ENCODE results near the gene CKAP2L. TPM values are rescaled to one million over a fixed set of nuclear protein-coding genes. Genes with fewer than 3 reads are reported as not detected.

Gene CKAP2L, protein sequence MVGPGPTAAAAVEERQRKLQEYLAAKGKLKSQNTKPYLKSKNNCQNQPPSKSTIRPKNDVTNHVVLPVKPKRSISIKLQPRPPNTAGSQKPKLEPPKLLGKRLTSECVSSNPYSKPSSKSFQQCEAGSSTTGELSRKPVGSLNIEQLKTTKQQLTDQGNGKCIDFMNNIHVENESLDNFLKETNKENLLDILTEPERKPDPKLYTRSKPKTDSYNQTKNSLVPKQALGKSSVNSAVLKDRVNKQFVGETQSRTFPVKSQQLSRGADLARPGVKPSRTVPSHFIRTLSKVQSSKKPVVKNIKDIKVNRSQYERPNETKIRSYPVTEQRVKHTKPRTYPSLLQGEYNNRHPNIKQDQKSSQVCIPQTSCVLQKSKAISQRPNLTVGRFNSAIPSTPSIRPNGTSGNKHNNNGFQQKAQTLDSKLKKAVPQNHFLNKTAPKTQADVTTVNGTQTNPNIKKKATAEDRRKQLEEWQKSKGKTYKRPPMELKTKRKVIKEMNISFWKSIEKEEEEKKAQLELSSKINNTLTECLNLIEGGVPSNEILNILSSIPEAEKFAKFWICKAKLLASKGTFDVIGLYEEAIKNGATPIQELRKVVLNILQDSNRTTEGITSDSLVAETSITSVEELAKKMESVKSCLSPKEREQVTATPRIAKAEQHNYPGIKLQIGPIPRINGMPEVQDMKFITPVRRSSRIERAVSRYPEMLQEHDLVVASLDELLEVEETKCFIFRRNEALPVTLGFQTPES
- polyA plus RNA-seq (2014; cell fraction: cytosol; rRNA removed) = 19.5 and 22.4 TPM in 2 replicates
- 10.6 and 23.0 TPM in 2 replicates for polyA plus RNA-seq (2014; cell fraction: nucleus; rRNA removed)

DNA sequence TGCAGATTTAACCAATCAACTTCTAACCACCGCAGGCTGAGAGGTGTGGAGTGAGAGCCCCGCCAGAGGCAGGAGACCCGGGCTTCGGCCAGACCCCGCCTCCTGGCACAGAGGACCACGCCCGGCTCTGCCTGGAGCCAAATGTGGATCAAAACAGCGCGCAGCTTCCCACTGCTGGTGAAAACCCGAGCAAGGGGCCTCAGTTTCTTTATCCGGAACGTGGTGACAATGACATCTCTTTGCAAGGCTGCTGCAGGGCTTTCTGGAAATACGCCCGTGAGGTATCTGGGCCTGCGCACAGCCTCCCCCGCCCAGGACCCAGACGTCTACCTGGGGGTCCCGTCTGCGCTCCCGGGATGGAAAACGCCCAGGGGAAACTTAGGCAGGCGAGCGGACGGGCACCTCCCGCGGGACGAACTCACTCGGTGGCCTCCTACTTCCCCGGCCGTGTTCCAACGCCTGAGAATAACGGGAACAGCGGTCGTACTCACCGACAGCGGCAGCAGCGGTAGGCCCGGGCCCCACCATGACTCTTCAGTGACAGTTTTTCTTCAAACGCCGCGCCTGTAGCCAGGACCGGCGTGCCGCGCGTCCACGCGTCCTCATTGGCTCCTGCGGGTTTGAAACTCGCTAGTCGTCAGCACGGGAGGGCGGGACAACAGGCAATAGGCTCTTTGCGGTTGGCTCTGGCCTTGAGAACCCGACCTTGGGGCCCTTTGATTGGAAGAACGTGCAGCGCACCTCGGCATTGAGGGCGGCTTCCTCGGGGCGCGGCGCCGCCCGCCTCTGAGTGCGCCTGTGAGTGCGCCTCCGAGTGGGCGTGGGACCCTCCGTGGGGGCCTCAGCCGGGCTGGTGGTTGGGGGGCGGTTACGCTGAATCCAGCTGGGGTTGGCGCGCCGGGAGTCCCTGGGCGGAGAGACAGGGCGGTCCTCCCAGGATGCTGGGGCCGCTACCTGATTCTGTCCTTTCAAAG is at the start of gene CKAP2L:
TSS of gene CKAP2L (minus strand) at position 539 of the 974 bp plus-strand sequence. CDS start at position 528, 11 bp downstream.
- peak; percentile 99 for DNase-seq (ENCODE audit: low spot score)

DNA sequence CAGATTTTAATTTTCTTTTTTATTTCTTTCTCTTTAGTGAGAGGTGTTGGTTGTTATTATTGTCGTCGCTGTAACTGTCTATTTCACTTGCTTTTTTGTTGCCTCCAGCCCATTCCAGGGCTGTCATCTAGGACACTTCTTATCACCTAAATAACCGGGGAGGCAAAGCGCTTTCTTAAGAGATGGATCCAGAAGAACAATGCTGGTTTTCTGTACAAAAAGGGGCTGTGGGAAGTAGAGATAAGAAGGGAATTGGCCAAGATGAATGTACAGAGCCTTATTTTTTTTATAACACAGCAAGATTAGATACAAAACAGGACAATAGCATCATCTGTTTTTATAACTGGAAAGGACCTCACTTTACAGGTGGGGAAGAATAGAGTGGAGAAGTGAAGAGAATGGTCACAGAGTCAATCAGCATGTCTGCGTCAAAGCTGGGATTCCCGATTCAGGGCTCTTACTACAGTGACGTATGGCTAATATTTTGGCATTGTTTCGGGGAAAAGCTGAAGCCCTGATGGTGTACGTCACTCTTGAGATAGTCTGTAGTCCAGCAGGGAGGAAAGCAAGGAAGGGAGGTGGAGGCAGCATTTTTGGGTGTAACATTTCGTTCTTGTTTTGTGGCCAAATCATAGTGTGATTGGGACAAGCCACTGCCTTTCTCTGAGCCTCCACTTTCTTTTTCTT is 49.0 kb upstream of the CKAP2L start:
- DNase-seq (ENCODE audit: low spot score) = no peak

DNA sequence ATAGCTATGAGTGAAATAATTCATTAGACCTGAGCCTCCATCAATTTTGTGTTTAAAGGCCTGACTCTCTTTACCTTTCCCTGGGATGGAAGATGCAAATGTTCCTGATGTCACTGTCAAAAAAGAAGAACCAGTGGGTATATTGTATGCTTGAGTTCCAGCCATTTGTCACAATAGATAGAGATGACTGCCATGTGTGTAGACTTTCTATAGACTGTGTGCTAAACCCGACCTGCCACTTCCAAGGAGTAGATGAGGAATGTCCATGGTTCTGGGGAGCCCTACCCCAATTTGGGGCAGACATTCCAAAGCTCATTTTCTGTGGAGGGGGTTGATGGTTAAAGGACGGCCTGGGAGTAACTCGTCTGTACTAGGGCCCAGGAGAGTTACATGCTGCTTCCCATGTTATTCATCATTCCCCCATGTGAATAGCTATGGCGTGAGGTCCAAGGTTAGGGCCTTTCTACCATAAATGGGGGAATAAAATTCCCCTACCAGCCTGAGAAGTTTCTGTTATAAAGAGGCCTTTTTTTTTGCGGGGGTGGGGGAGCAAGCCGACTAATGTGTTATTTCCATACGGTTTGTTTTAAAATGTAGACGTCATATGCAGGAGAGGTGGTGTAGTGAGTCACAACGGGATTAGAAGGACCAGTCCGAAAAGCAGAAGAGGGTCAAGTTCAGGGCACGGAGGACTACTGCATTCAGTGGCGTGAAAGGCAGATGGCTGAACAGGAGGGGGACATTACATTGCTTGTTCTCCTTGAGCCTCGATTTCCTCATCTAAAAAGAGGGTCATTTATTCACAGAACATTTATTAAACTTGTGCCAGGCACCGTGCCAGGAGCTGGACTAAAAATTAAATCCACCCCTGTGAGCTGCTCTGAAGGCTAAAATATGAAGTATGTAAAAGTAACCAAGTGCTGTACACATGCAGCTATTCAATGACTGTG is 48.2 kb upstream of the CKAP2L start:
- DNase-seq (ENCODE audit: low spot score) = no peak

DNA sequence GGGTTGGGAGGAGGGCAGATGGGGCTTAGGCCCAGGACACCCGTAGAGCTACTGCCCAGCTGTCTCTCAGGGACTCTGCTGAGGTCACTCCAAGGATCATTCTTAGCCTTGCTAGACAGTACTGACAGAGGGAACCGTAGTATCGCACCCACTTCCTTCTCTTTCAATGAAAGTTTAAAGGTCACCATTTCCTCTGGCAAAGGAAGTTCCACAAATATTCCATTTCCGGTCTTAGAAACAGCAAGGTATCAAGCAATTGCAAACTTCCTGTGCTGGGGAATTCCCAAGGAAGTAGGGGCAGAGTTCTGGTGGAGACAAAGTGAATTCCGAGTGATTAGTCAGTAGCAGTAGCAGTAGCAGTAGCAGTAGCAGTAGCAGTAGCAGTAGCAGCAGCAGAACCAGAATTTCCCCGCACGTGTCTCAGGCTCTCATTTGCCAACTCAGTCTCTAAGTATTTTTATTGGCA is 47.5 kb upstream of the CKAP2L start:
- DNase-seq (ENCODE audit: low spot score) = no peak

DNA sequence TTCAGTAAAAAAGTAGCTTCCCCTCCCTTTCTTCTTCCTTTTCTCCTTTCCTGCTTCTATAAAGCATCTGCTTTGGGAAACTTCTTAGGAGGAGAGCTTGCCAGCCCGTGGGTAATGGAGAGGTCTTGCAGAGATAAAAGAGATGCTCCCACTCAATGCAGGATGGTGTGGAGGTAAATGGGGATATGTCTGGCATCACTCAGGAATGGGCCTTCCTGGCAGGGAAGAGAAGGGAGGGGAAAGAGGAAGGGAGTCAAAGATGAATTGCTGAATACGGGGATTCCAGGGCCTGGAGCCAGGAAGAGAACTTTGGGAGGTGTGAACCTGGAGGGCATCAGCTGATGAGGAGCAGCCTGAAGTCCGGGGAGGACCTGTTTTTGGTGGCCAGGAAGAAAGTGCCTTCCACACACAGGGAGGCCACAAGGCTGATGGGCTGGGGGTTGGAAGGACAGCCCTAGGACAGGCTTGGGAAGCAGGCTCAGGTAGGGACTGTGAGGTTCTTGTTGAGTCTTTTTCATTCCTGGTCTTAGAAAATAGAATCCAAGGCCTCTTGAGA is 46.9 kb upstream of the CKAP2L start:
- DNase-seq (ENCODE audit: low spot score) = no peak

DNA sequence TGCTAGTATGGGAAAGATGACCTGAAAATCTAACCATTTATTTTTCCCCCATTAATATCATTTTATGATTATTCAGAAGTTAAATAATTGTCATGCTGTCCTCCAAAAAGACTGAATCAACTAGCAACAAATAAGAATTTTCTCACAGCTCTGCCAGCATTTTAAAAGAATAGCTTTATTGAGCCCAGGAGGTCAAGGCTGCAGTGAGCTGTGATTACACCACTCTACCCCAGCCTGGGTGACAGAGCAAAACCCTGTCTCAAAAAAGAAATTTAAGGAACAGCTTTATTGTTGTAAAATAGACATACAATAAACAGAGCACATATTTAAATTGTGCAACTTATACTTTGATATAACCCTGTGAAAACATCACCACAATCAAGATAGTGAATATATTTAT is 44.7 kb upstream of the CKAP2L start:
- no peak for DNase-seq (ENCODE audit: low spot score)

DNA sequence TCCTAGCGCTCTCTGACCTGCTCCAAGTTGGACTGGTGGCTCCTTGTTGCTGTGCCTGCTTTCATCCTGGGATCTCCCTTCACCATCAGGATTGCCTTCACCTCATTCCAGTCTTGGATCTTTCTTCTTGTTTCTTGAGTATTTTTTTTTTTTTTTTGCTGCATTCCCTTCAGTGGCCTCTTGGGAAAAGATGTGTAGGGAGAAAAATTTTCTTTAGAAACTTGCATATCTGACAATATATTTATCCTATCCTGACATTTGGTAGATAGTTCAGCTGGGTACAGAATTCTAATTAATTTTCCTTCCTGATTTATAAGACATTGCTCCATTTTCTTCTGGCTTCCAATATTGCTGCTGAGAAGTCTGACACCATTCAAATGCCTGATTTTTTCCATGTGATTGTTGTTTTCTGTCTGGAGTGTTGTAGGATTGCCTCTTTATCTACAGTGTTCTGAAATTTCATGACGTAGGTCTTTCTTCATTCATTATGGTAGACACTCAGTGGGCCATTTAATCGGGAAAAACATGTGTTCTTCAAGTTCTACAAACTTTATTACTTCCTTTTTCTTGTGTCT is 42.9 kb upstream of the CKAP2L start:
- DNase-seq (ENCODE audit: low spot score) = no peak

DNA sequence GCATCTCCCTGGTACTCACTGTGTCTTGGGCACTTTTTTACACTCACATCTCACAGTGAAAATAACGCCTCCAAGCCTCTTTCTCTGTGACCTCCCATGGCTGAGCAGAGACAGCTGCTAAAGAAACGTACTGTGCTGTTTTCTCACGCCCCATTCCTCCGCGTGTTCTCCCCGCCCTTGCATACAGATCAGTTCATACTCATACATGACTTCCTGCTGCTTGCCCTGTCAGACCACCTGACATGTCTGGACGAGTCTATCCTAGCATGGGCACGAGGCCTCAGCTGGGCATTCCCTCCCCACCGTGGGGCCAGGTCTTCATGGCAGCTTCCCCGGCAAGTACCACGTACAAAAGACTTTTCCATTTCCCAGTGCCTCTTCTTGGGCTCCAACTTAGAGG is 41.1 kb upstream of the CKAP2L start:
- DNase-seq (ENCODE audit: low spot score) = no peak

DNA sequence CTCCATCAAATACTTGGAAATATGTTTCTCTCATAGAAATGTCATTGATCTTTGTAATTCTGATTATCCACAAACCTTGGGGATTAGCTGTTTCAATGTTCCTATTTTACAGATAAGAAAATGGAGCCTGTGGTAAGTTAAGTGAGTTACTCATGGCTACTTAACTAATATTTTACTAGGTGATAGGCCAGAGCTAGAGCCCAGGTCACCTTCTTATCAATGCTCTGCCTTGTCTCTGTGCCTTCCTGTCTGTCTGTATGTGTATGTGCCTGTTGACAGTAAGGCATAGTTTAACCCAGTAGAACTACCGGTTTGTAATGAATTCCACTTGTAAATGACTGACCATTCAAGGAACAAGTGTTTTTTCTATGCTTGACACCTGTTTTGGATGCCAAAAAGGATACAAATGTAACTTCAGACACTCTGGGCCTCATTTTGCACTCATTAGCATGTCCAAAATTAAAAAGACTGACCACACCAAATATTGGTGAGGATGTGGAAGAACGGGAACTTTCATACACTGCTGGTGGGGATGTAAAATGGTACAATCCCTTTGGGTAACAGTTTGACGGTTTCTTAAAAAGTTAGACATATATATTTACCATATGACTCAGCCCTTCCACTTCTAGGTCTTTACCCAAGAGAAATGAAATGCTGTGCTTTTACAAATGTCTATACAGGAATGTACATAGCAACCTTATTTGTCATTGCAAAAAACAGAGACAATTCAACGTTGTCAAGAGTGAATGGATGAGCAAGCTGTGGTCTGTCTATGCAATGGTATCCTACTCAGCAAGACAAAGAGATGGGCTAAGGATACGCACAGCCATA is 39.5 kb upstream of the CKAP2L start:
- DNase-seq (ENCODE audit: low spot score) = no peak

DNA sequence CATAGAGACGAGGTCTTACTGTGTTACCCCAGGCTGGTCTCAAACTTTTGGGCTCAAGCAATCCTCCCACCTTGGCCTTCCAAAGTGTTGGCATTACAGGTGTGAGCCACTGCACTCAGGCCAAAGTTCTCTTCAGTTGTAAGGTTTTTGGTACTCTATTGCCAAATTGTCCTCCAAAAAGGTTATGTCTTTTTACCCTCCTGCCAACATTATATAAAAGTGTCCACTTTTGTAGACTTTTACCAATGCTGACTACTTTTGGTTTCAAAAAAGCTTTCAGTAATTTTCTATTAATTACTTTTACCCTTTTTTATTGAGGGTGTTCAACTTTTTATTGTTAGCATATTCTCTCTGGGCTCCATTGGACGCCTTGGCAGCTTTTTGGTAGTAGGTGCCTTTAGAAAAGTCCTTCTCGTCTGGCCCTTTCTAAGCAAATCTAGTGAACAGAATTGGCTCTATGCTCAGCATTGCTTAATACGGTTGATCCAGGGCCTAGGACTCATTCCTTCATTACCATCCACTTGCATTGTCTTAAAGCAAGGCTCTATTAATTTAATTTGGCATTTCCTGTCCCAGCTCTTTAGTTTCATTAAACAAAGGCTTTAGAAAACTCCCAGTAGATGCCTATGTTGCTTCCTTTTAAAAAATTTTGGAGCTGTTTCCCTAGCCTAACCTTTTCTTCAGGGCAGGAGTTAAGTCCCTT is 36.6 kb upstream of the CKAP2L start:
- no peak for DNase-seq (ENCODE audit: low spot score)

DNA sequence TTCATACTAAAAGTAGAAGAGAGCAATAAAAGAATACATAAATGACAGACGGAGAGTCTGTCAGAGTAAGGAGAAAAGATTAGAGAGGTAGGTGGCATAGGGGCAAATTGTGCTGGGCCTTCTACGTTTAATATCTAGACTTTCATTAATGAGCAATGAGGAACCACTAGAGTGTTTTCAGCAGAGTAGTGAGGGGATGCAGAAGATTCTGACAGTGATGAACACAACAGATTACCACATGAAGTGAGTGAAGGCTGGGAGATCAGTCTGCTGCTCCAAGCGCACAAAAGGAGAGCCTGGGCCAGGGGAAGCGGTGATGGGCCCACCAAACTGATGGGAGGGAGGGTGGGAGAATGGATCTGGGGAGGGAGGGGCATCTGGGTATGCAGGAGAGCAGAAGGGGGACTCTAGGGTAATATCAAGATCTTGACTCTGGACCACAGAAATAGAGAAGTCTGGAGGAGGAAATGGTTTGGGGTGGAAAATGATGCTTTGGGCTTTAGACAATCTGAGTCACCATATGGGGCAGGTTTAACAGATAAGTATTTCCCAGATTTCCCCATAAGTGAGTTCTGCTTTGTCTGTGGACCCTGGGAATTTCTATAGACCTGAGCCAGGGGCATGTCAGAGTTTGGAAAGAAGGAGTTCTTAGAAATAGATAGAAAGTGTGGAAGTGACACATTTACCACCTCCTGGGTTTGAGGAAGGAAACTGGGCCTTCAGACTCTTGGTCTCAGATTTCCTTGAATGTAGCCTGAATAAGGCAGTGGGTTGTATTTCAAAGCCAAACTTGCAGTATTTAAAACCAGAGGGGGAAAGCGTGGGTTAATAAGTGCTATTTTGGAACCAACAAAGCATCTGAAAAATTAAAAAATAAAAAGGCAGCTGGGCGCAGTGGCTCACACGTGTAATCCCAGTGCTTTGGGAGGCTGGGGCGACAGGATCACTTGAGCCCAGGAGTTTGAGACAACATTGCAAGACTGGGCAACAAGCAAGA is 34.9 kb upstream of the CKAP2L start:
- DNase-seq (ENCODE audit: low spot score) = no peak

DNA sequence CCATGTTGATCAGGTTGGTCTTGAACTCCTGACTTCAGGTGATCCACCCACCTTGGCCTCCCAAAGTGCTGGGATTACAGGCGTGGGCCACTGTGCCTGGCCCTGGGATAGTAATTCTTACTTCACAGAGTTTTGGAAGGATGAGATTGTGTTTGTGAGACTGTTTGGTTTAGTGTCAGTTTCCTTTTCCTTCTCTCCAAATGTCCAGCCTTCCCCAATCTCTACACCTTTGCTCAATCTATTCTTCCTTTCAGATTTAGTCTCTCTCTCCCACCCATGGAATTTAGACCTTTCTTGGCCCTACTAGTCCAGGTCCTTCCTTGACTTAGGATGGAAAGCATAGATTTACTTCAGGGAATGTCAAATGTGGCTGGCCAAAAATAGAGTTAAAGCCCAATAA is 32.1 kb upstream of the CKAP2L start:
- DNase-seq (ENCODE audit: low spot score) = no peak

DNA sequence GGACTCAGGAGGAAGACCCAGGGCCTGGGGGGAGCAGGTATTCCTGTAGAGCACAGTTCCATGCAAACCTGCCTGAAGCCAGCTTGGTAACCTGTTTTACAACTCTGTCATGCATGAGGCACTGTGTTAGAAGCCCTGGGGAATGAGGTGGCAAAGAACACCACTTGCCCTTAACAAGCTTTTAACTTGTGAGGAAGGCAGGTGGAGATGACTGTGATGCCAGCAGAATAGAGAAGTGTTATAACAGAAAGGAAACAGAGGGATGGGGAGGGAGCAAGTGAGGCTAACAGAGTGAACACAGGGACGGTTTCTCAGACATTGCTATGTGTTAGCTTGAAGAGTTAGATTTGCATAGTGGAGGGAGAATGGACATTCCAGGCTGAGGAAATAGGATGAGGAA is 31.4 kb upstream of the CKAP2L start:
- DNase-seq (ENCODE audit: low spot score) = no peak

DNA sequence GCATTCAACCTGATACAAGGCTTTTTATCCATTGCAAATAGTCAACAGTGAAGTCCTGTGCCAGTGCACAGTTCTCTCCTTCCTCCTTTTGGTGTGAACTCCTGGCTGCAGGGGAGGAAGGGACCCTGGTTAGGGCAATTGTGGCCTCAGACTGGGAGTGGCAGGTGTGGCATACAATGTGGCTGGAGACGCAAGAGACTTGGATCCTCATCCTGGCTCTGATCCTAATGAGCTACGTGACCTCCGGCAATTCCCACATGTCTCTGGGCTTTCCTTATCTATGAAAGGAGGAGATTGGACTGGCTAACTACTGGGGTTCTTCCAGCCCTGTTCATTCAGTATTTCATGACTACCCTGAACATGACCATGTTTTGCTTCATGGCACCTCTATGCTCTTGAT is 30.4 kb upstream of the CKAP2L start:
- no peak for DNase-seq (ENCODE audit: low spot score)

DNA sequence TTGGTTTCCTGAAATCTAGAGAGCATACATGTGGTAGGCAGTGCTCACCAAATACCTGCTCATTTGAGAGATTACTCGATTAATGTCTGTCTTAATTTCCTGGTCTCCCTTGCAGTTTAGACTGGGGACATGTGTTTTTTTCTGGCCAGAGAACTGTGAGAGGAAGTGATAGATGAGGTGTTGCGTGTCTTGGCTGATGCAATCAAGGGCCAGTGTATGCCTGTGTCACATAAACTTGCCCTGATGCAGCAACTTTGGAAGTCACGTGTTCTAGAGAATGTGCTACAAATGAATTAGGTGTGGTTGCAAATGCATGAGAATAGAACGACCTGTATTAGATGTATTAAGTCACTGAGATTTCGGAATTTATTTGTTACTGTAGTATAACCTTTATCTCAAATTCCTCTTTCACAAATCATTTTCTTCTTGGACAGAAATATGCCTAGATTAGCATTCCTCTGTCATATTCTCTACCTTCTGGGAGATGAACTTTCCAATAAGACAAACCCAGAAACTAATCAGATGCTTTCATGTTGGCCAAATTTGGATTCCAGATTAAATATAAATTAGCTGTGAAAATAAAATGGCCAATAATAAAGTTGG is 29.8 kb upstream of the CKAP2L start:
- no peak for DNase-seq (ENCODE audit: low spot score)

DNA sequence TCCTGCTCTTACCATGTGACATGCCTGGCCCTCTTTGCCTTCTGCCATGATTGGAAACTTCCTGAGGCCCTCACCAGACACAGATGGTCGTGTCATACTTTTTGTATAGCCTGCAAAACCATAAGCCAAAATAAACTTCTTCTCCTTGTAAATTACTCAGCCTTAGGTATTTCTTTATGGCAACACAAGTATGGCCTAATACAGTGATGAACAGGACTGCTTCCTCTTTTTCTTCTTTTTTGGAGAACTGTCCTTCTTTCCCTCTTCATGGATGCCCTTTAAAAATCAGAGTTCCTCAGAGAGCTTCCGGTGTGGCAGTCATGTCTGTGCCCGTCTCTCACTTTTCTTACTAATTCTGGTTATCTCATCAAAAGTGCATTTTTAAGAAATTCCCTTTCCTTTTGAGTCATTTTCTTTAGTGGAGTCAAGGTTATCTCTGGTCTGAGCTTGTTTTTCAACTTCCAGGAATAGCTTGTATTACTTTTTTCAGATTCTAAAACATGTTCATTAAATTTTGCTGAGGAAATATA is 29.1 kb upstream of the CKAP2L start:
- no peak for DNase-seq (ENCODE audit: low spot score)
